Uterus (tissue), 4 donors: ENCODE data around the gene CTTNBP2NL. TPM values are rescaled to one million over a fixed set of nuclear protein-coding genes. Genes with fewer than 3 reads are reported as not detected.

Experiments
- DNase-seq, 2 donors: peaks; one replicate each; pipeline ENCODE4 v3.0.0-alpha.2; 2019 to 2020
- H3K27ac ChIP-seq, 2 donors: fragments of 200-600 bp; sonication (generic); 1 replicate in 1 of 2; 2 replicates in 1 of 2; pipeline ENCODE4 v1.5.1; 2016 to 2018
- H3K27me3 ChIP-seq, 2 donors: fragments of 200-600 bp; sonication (generic); one replicate each; pipeline ENCODE4 v1.5.1; 2018 to 2019; ENCODE audit warnings: control low read depth in 1 of 2
- H3K36me3 ChIP-seq, 2 donors: fragments of 200-600 bp; sonication (generic); one replicate each; pipeline ENCODE4 v1.5.1; 2019; ENCODE audit warnings: control low read depth in 1 of 2
- H3K4me1 ChIP-seq, 2 donors: fragments of 200-600 bp; sonication (generic); one replicate each; pipeline ENCODE4 v1.5.1; 2018 to 2019; ENCODE audit warnings: control low read depth in 1 of 2
- H3K4me3 ChIP-seq, 2 donors: fragments of 200-600 bp; sonication (generic); 1 replicate in 1 of 2; 2 replicates in 1 of 2; pipeline ENCODE4 v1.5.1; 2018 to 2019; ENCODE audit warnings: mild to moderate bottlenecking in 1 of 2
- H3K9me3 ChIP-seq, 2 donors: fragments of 200-600 bp; sonication (generic); one replicate each; pipeline ENCODE4 v1.5.1; 2019; ENCODE audit warnings: control low read depth in 1 of 2
- POLR2A ChIP-seq, 2 donors: fragments of 450-650 bp; IDR thresholded peaks; one replicate each; pipeline ENCODE4 v1.6.1; 2016; ENCODE audit warnings: antibody characterized with exemption in 2 of 2, mild to moderate bottlenecking in 1 of 2, moderate library complexity in 1 of 2
- intact Hi-C: fragments of 100-400 bp; cut with DNase I; formaldehyde crosslinking; loops from one replicate; pipeline ENCODE4 v1.15.1; 2023; ENCODE audit warnings: low total_unique reads
- microRNA-seq: library from miRNA; unstranded; fragments of <30 nt; microRNA quantifications from one replicate; pipeline ENCODE4, GENCODE V29; 2016; ENCODE audit warnings: borderline microRNAs expressed, borderline replicate concordance
- small RNA-seq: library from RNA; depleted of rRNA; stranded (forward); fragments of <200 nt; gene quantifications from one replicate; pipeline ENCODE3, GENCODE V24; 2016
- total RNA-seq, 4 donors: library from RNA; depleted of rRNA in 3 of 4; stranded (reverse); fragments of >200 nt in 3 of 4; gene quantifications; one replicate each; pipeline versions ENCODE4 v1.1.0 to v1.2.4, GENCODE V29; 2014 to 2023
- TF ChIP-seq, protein P1 (sequence below), 4 experiments: fragments of 200-600 bp in 2 of 4; fragments of 450-650 bp in 2 of 4; sonication (generic) in 2 of 4; IDR thresholded peaks; one replicate each; pipeline ENCODE4 v1.5.1; 2016 to 2019; ENCODE audit warnings: antibody characterized with exemption in 4 of 4, mild to moderate bottlenecking in 2 of 4, moderate library complexity in 1 of 4
- donor health status: DM: yes; HTN: yes; CAD: no.

The CTTNBP2NL gene
- total RNA-seq, 4 donors from 2014 or later = 9.4 to 60.5 (median 15.6) TPM

DNA sequence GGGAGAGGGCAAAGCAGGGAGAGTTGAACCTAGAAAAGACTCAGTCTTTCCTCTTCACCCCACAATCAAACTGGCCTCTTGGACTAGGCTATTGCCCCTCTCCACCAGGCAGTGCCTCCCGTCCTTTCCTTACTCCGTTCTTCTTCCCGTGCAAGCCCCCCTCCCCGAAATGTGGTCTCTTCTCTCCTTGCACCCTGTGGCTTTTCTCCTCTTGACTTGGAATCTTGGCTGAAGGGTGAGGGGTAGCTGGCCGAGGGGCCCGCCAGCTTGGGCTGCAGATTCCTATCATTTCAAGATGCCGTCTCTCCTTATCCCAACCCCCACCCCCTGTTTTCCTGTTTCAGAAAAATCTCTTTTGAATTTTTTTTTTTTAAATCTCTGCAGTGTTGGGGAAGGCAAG lies 114.3 kb downstream of the CTTNBP2NL start:
- intact Hi-C loops = no loop called here
- DNase-seq = no peak
- Histone ChIP-seq H3K27me3 (no peaks in the 10 kb centered on the region), H3K4me1 (no peaks in the 10 kb centered on the region), H3K36me3 (no peaks in the 10 kb centered on the region), H3K4me3 (no peak overlapping the region), H3K9me3 (no peaks in the 10 kb centered on the region), H3K27ac (no peak overlapping the region)
- no peak for TF ChIP-seq POLR2A (IDR thresholded peaks at IDR 0.05)
- TF ChIP-seq, protein P1, sequence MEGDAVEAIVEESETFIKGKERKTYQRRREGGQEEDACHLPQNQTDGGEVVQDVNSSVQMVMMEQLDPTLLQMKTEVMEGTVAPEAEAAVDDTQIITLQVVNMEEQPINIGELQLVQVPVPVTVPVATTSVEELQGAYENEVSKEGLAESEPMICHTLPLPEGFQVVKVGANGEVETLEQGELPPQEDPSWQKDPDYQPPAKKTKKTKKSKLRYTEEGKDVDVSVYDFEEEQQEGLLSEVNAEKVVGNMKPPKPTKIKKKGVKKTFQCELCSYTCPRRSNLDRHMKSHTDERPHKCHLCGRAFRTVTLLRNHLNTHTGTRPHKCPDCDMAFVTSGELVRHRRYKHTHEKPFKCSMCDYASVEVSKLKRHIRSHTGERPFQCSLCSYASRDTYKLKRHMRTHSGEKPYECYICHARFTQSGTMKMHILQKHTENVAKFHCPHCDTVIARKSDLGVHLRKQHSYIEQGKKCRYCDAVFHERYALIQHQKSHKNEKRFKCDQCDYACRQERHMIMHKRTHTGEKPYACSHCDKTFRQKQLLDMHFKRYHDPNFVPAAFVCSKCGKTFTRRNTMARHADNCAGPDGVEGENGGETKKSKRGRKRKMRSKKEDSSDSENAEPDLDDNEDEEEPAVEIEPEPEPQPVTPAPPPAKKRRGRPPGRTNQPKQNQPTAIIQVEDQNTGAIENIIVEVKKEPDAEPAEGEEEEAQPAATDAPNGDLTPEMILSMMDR (IDR thresholded peaks at IDR 0.05) = no peak

Small RNAs within 50 kb of the gene (microRNA-seq; reads per million reads assigned to microRNA genes)
- gene MIR4256 = not detected

Small RNAs within 50 kb of the gene (small RNA-seq; reads per million reads assigned to genes)
- not detected for gene RF01210

Other genes starting within 250 kb of the CTTNBP2NL start
- gene WNT2B, start 112.8 kb downstream of the CTTNBP2NL start, total RNA-seq = 10 to 100 TPM in 2 of 4 donors, 1 to 10 TPM in 1, under 1 TPM in 1; 0.59 to 45.3 (median 9.1) TPM
- gene ST7L, start 222.9 kb downstream of the CTTNBP2NL start, total RNA-seq = 10 to 100 TPM; 16.5 to 37.1 (median 27.8) TPM
- gene CAPZA1, start 223.6 kb downstream of the CTTNBP2NL start, total RNA-seq = 100 to 1,000 TPM in 3 of 4 donors, 10 to 100 TPM in 1; 60.6 to 503 (median 151) TPM